ENCODE measurements around the gene HIVEP3. TPM values are rescaled to one million over a fixed set of nuclear protein-coding genes. Genes with fewer than 3 reads are reported as not detected.

HIVEP3 gene
- total RNA-seq, 1 donor from 2014 or later: 8.9 TPM

DNA sequence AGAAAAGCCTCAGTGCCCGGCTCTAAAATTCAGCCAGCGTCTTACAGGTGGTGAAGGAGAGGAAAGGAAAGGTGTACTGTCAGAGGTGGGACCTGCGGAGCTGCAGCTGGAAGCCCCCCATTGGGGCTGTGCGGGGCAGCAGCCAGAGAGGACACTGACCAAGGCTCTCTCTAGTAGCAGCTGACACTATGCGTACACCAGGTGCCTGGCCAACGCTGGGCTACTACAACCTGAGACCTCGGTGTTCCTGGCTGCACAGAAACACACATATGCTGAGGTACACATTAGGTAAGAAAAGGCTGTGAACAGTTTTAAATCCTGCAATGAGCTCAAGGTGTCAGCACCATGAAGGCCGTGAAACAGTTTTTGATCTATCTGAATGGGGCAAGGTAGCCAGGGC, 378.7 kb downstream of the HIVEP3 start:
- H3K4me3 Mint-ChIP-seq (ENCODE audit: unreplicated experiment): no peak overlapping the region
- no peak overlapping the region for H3K4me3 ChIP-seq (ENCODE audit: insufficient read depth, low read depth, low read length)

DNA sequence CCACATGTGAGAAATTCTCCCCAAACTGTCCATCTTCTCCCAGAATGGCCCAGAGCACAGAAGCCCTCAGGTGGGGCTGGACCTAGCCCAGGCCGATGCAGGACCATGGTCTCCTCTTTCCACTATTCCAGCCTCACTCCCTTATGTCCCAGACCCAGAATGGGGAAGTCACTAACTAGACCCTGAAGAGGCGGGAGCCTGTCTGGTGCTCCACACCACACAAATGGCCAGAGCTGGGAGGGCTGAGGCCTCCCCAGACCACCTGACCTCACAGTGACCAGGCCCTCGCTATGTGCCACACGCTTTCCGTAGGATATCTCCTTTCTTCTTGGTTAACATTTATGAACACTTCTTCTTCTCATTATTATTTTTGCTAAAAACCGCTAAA, 379.3 kb downstream of the HIVEP3 start:
- Histone ChIP-seq H3K4me2 (ENCODE audit: low read length) (no peak overlapping the region), H3K4me3 (ENCODE audit: insufficient read depth, low read depth, low read length) (no peak overlapping the region), H3K4me1 (ENCODE audit: insufficient read depth, low read length) (peaks cover 29% of the 10 kb centered on the region), H3K9me3 (ENCODE audit: insufficient read depth, low read depth, low read length) (no peaks in the 10 kb centered on the region), H3K27ac (ENCODE audit: low read depth, low read length) (no peak overlapping the region), H3K27me3 (ENCODE audit: insufficient read depth, low read length) (no peaks in the 10 kb centered on the region), H3K36me3 (ENCODE audit: insufficient read depth, low read length) (no peaks in the 10 kb centered on the region), H4K20me1 (ENCODE audit: insufficient read depth, low read length) (peaks cover 21% of the 10 kb centered on the region), H3K9ac (ENCODE audit: low read length) (no peak overlapping the region), H2AFZ (ENCODE audit: low read depth, low read length) (no peak overlapping the region), H3K79me2 (ENCODE audit: insufficient read depth, low read length) (no peaks in the 10 kb centered on the region)
- Mint-ChIP-seq H3K36me3 (ENCODE audit: low read depth, unreplicated experiment) (peaks cover 12% of the 10 kb centered on the region), H3K4me3 (ENCODE audit: unreplicated experiment) (no peak overlapping the region), H3K27ac (ENCODE audit: unreplicated experiment) (no peak overlapping the region), H3K4me1 (ENCODE audit: low read depth, unreplicated experiment) (peaks cover 11% of the 10 kb centered on the region), H3K9me3 (ENCODE audit: unreplicated experiment) (peaks cover 1% of the 10 kb centered on the region), H3K27me3 (ENCODE audit: low read depth, unreplicated experiment) (peaks cover 32% of the 10 kb centered on the region)
- TF ChIP-seq, protein P1, sequence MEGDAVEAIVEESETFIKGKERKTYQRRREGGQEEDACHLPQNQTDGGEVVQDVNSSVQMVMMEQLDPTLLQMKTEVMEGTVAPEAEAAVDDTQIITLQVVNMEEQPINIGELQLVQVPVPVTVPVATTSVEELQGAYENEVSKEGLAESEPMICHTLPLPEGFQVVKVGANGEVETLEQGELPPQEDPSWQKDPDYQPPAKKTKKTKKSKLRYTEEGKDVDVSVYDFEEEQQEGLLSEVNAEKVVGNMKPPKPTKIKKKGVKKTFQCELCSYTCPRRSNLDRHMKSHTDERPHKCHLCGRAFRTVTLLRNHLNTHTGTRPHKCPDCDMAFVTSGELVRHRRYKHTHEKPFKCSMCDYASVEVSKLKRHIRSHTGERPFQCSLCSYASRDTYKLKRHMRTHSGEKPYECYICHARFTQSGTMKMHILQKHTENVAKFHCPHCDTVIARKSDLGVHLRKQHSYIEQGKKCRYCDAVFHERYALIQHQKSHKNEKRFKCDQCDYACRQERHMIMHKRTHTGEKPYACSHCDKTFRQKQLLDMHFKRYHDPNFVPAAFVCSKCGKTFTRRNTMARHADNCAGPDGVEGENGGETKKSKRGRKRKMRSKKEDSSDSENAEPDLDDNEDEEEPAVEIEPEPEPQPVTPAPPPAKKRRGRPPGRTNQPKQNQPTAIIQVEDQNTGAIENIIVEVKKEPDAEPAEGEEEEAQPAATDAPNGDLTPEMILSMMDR (IDR thresholded peaks at IDR 0.05; ENCODE audit: insufficient read depth, low read depth, low read length): no peak
- no peak for TF ChIP-seq EZH2 (IDR thresholded peaks at IDR 0.05; ENCODE audit: insufficient read depth, low read length)
- FAIRE-seq (no peak), DNase-seq (ENCODE audit: low read depth) (no peak)

More for the DNA sequence above, 378.7 kb downstream of the HIVEP3 start:
- no peaks in the 10 kb centered on the region for H3K27me3 ChIP-seq (ENCODE audit: insufficient read depth, low read length)
- H3K36me3 ChIP-seq (ENCODE audit: insufficient read depth, low read length): no peaks in the 10 kb centered on the region
- H3K27me3 Mint-ChIP-seq (ENCODE audit: low read depth, unreplicated experiment): peaks cover 27% of the 10 kb centered on the region
- peaks cover 11% of the 10 kb centered on the region for H3K4me1 Mint-ChIP-seq (ENCODE audit: low read depth, unreplicated experiment)
- peaks cover 1% of the 10 kb centered on the region for H3K9me3 Mint-ChIP-seq (ENCODE audit: unreplicated experiment)
- H3K4me2 ChIP-seq (ENCODE audit: low read length): no peak overlapping the region
- H3K4me1 ChIP-seq (ENCODE audit: insufficient read depth, low read length): peaks cover 29% of the 10 kb centered on the region
- DNase-seq (ENCODE audit: low read depth) (no peak), FAIRE-seq (no peak)
- no peak overlapping the region for H3K27ac ChIP-seq (ENCODE audit: low read depth, low read length)
- TF ChIP-seq, protein P1 (IDR thresholded peaks at IDR 0.05; ENCODE audit: insufficient read depth, low read depth, low read length): no peak
- TF ChIP-seq EZH2 (IDR thresholded peaks at IDR 0.05; ENCODE audit: insufficient read depth, low read length): no peak
- H3K36me3 Mint-ChIP-seq (ENCODE audit: low read depth, unreplicated experiment): peaks cover 12% of the 10 kb centered on the region
- no peak overlapping the region for H3K9ac ChIP-seq (ENCODE audit: low read length)
- peaks cover 27% of the 10 kb centered on the region for H4K20me1 ChIP-seq (ENCODE audit: insufficient read depth, low read length)
- peaks cover 2% of the 10 kb centered on the region for H3K79me2 ChIP-seq (ENCODE audit: insufficient read depth, low read length)
- H3K27ac Mint-ChIP-seq (ENCODE audit: unreplicated experiment): no peak overlapping the region
- H3K9me3 ChIP-seq (ENCODE audit: insufficient read depth, low read depth, low read length): no peaks in the 10 kb centered on the region
- H2AFZ ChIP-seq (ENCODE audit: low read depth, low read length): no peak overlapping the region

DNA sequence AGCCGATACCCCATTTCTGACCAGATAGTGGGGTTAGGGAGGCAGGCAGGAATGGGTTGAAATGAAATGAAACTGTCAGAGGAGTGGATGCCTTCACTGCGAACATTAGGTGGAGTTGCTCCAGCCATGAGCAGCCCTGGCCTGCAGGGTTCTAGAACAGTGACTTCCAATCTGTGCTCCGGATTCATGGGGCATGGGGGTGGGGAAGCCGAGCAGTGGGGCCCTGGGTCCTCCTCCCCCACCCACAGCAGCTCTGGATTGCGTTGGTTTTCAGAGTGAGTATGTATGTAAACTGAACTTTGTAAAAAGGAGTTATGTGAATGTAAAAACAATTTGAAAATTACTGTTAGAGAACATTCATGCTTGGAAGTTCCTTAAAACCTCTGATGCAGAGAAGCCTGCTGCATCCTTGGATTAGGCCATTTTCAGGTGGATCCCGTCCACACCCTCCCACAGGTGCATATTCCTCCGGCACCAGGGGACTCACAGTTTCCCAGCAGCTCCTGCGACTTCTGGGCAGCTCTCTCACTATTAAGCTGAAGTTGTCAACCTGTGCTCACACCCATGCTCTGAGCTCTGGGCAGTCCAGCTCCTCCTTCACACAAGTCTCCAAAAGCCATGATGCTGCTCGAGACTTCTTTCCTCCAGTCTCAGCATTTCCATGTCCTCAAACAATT, 379.8 kb downstream of the HIVEP3 start:
- no peaks in the 10 kb centered on the region for H3K27me3 ChIP-seq (ENCODE audit: insufficient read depth, low read length)
- H3K4me1 ChIP-seq (ENCODE audit: insufficient read depth, low read length): peaks cover 29% of the 10 kb centered on the region
- no peaks in the 10 kb centered on the region for H3K9me3 ChIP-seq (ENCODE audit: insufficient read depth, low read depth, low read length)
- peaks cover 3% of the 10 kb centered on the region for H3K9me3 Mint-ChIP-seq (ENCODE audit: unreplicated experiment)
- FAIRE-seq (no peak), DNase-seq (ENCODE audit: low read depth) (no peak)
- H3K27me3 Mint-ChIP-seq (ENCODE audit: low read depth, unreplicated experiment): peaks cover 38% of the 10 kb centered on the region
- H3K36me3 Mint-ChIP-seq (ENCODE audit: low read depth, unreplicated experiment): peaks cover 17% of the 10 kb centered on the region
- H3K27ac ChIP-seq (ENCODE audit: low read depth, low read length): no peak overlapping the region
- no peak overlapping the region for H3K27ac Mint-ChIP-seq (ENCODE audit: unreplicated experiment)
- no peaks in the 10 kb centered on the region for H3K79me2 ChIP-seq (ENCODE audit: insufficient read depth, low read length)
- no peak overlapping the region for H3K4me3 Mint-ChIP-seq (ENCODE audit: unreplicated experiment)
- no peak overlapping the region for H3K4me3 ChIP-seq (ENCODE audit: insufficient read depth, low read depth, low read length)
- TF ChIP-seq, protein P1 (IDR thresholded peaks at IDR 0.05; ENCODE audit: insufficient read depth, low read depth, low read length): no peak
- no peak for TF ChIP-seq EZH2 (IDR thresholded peaks at IDR 0.05; ENCODE audit: insufficient read depth, low read length)
- peak overlapping the region; percentile 71 for H3K4me2 ChIP-seq (ENCODE audit: low read length)
- H2AFZ ChIP-seq (ENCODE audit: low read depth, low read length): no peak overlapping the region
- H3K4me1 Mint-ChIP-seq (ENCODE audit: low read depth, unreplicated experiment): peaks cover 11% of the 10 kb centered on the region
- H3K36me3 ChIP-seq (ENCODE audit: insufficient read depth, low read length): no peaks in the 10 kb centered on the region
- H3K9ac ChIP-seq (ENCODE audit: low read length): no peak overlapping the region
- peaks cover 22% of the 10 kb centered on the region for H4K20me1 ChIP-seq (ENCODE audit: insufficient read depth, low read length)

Data from astrocyte (in vitro differentiated cells and primary cell).